ENCODE results near the gene PDZD7.

Gene PDZD7

GRCh38 chr10:101018600-101019439, 12.1 kb downstream of the PDZD7 start:
- DNase-seq (ENCODE audit: low read depth), result no peak

GRCh38 chr10:101018118-101018599, 12.8 kb downstream of the PDZD7 start:
- DNase-seq (ENCODE audit: low read depth), result no peak

DNA sequence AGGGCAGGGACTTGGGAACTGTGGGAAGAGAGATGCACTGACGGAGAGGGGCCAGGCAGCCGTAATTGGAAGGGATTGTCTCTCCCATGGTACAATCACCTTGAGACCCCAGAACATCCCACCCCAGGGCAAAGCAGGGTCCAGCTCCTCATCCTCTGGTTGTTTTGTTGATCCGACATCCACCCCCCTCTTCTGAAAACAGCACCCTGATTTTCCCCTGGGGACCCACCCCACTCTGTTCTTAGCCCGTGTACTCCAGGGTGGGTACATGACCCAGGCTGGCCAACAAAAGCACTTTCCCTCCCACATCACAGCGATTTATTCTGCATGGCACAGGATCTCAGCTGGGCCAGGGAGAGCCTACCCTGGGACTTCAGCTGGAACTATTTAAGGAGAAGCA, 14.1 kb downstream of the PDZD7 start:
- no peak for DNase-seq (ENCODE audit: low read depth)

- DNase-seq (ENCODE audit: low read depth), result no peak
Measured at GRCh38 chr10:101015582-101015973, 15.4 kb downstream of the PDZD7 start.

DNA sequence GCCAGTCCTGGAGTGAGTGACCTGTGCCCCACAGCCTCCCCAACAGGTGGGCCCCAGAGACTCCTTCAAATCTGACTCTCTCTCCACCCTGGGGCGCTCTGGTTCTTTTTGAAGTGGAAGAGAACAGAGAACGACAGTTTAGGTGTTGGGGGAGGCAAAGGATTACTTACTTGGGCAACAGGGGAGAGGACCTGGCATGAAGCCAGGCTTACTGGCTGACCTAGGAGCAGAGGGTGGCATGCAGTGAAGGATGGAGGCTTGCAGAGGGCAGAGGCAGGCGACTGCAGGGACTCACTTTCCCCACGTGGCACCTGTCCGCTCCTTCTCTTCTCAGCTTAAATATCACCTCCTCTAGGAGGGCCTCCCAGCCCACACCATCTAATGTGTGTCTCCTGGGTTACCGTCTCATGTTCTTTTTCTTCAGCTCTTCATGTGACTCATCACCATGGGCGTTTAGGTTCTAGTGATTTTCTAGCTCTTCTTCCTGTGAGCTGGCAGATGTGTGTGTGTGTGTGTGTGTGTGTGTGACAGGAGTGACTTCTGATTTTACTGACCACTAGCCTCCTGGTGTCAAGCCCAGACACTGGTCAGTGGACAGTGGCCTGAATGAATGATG, 15.9 kb downstream of the PDZD7 start:
- DNase-seq (ENCODE audit: low read depth), result peak; percentile 82

DNA sequence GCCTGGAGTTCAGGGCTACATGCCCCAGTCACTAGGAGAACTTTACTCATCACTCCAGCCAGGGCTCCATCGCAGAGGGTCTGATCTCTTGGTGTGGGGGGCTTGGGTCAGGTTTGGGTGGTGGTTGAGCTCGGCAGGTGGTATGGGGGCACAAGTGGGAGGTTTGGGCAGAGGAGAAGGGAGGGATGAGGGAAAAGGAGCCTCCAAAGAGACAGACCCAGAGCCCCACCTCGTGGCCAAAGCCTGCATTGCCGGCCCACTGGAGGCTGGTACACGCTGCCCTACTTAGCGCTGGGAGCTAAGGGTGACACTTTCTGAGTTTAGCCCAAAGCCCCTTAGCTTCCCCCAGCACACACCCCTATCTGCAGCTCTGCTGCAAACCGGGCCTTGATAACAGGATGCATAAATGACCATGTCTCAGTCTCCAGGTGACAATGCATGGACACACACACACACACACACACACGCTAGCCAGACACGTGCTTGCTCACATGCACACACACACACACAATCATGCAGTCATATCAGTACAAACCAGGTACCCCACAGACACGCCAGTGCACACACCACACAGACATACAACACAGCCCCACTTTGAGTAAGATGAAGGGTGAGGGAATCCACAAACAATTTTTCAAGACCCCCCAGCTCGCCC, 16.6 kb downstream of the PDZD7 start:
- no peak for DNase-seq (ENCODE audit: low read depth)

GRCh38 chr10:101013365-101013825, 17.5 kb downstream of the PDZD7 start:
- no peak for DNase-seq (ENCODE audit: low read depth)

DNA sequence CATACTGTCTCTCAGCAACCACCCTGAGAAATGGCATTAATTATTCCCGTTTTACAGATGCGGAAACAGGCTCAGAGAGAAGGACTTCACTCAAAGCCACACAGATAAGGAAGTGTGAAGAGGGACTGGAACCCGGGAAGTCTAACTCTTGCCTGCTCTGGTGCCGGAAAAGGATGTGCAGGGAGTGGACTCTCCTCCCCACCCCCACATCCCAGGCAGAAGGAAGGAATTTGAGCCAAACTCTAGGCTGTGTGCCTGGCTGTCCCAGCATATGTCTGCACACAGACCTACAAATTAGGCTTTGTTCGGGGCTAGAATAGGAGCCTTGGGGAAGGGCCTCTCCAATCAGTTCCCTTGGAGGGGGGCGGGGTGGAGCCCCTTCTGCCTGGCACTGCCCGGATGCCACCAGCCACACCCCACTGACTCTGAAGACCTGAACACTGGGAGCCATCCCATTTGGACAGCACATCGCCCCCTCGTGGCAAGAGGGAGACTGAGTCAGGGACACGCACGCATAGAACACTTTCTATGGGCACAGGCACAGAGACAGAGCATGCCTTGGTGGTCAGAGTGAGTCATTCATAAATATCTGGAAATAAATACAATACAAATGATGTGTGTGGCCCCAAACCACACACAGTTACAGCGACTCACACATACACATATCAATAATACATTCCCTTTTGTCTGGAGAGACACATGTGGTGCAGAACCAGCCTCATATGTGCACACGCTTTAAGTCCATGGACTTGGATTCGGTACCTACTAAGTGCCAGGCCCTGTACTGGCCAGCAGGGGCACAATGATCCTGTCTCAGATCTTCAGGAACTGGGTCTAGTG, 18.2 kb downstream of the PDZD7 start:
- peak; percentile 78 for DNase-seq (ENCODE audit: low read depth)

GRCh38 chr10:101011517-101012423, 19.2 kb downstream of the PDZD7 start:
- DNase-seq (ENCODE audit: low read depth), result no peak

GRCh38 chr10:101010329-101010728, 20.6 kb downstream of the PDZD7 start:
- DNase-seq (ENCODE audit: low read depth), result no peak

DNA sequence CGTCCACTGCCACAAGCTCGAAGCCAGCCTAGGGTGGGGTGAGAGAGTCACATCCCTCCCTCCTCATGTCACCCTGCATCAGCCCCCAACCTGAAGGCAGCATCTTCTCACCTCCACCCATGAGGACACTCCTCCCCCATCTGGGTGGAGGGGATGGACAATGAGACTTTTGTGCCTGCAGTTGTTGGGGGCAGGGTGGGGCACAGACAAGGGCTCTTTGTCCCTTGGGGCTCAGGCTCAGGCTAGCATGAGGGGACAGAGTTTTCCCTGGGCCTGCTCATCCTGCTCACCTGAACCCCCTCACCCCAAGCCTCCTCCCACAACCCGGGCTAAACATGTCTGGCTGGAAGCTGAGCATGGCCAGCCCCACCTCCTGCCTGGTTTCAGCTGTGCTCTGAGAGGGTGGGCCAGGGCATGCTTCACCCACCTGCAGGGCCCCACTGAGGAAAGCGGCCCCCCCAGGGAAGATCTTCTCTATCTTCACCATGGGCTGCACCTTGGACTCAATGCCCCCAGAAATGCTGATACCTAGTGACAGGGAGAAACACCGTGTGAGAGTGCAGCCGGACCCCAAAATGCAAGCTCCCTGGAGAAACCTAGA, 22.0 kb downstream of the PDZD7 start:
- DNase-seq (ENCODE audit: low read depth), result no peak

GRCh38 chr10:101007915-101008822, 22.8 kb downstream of the PDZD7 start:
- DNase-seq (ENCODE audit: low read depth), result no peak

GRCh38 chr10:101007099-101007711, 23.7 kb downstream of the PDZD7 start:
- DNase-seq (ENCODE audit: low read depth), result no peak

- DNase-seq (ENCODE audit: low read depth), result no peak
Measured at GRCh38 chr10:101006593-101007098, 24.3 kb downstream of the PDZD7 start.

DNA sequence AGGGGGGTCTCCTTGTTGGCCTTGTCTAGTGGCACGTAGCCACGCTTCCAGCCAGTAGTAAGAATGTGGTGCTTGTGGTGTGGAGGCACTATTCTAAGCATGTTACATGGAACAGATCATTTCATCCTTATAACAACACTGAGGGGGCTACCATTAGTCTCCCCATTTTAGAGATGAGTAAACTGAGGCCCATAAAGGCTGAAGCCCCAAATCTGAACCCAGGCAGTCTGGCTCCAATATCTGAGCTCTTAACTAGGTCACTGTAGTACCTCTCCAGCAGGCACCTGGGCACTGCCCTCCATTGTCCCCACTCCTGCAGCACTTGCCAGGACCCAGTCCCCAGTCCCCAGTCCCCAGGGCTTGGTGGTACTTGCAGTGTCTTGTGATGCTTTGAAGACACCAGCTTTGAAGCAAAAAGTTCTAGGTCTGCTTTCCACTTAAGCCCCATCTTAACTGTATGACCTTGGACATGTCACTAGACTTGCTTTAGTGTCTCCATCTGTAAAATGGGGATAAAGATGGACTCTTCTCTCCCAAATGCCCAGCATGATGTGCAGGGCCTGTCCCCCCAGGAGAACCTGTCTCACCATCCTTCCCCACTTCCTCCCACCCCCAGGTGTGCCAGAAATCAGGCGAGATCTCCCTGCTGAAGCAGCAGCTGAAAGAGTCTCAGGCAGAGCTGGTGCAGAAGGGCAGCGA, 24.9 kb downstream of the PDZD7 start:
- DNase-seq (ENCODE audit: low read depth), result no peak

DNA sequence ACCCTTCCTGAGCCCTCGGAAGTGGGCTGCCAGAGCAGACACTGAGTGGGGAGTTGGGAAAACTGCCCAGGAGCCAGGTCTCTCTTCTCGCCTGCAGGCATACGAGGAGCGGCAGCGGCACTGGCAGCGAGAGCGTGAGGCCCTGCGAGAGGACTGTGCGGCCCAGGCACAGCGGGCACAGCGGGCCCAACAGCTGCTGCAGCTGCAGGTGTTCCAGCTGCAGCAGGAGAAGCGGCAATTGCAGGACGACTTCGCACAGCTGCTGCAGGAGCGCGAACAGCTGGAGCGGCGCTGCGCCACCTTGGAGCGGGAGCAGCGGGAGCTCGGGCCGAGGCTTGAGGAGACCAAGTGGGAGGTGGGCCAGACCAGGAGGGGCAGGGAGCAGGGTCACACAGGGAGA, 25.6 kb downstream of the PDZD7 start:
- DNase-seq (ENCODE audit: low read depth), result no peak

DNA sequence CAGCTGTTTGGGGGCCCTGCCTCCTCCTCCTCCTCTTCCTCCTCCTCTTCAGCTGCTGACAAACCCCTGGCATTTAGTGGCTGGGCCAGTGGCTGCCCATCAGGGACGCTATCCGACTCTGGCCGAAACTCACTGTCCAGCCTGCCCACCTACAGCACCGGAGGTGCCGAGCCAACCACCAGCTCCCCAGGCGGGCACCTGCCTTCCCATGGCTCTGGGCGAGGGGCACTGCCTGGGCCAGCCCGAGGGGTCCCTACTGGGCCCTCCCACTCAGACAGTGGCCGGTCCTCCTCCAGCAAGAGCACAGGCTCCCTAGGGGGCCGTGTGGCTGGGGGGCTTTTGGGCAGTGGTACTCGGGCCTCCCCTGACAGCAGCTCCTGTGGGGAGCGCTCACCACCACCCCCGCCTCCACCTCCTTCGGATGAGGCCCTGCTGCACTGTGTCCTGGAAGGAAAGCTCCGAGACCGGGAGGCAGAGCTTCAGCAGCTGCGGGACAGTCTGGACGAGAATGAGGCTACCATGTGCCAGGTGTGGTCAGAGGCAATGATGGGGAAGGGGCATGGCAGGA, 27.2 kb downstream of the PDZD7 start:
- DNase-seq (ENCODE audit: low read depth), result no peak

GRCh38 chr10:101002456-101002855, 28.5 kb downstream of the PDZD7 start:
- no peak for DNase-seq (ENCODE audit: low read depth)

Data from GM04503 (cell line).